GM18520 (cell line): ENCODE measurements around the gene RNU6-1.
A peak's percentile ranks its signal among the peaks of the same experiment; 100 is the strongest.

Experiments
- ATAC-seq: cut with Tn5 transposase; IDR thresholded peaks from one replicate; pipeline ENCODE4 v1.9.1; 2021; ENCODE audit not compliant: unreplicated experiment

The RNU6-1 gene

GRCh38 chr15:67839929-67840748 is at the start of gene RNU6-1:
Gene RNU6-1, minus strand, starts transcription at chr15:67840045.
- ATAC-seq, result peak; percentile 80

GRCh38 chr15:67887776-67888175 is 47.9 kb upstream of the RNU6-1 start:
- ATAC-seq, result no peak

- ATAC-seq, result no peak
Measured at GRCh38 chr15:67885861-67886260, 46.0 kb upstream of the RNU6-1 start.

- no peak for ATAC-seq
Measured at GRCh38 chr15:67885175-67885523, 45.3 kb upstream of the RNU6-1 start.

DNA sequence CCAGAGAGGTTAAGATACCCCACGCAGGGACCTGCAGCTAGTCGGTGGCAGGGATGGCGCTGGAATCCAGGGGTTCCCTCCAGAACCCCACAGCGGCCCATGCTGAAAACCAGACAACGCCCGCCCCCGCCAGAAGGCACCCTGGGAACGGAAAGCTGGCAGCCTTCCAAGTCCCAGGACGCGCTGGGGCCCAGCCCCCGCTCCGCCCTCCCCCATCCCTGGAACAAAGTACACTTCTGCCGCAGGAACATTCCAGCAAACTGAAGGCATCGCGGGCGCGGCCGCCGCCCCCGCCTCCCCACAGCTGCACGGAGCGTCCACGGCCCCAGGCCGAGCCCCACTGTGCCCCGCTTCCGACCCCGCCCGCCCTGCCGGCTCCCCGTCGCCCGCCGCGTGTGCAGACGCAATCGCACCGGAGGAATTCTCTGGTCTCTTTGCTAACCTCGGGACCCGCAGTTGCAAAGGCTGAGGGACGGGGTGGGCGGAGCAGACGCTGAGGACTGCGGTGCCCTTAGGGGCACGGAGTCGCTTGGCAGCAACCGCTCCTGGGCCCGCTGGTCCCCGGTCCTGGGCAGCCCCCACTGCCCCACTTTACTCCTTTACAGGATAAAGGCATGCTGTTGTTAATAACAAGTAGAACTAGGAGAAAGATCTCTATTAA is 44.8 kb upstream of the RNU6-1 start:
- no peak for ATAC-seq

DNA sequence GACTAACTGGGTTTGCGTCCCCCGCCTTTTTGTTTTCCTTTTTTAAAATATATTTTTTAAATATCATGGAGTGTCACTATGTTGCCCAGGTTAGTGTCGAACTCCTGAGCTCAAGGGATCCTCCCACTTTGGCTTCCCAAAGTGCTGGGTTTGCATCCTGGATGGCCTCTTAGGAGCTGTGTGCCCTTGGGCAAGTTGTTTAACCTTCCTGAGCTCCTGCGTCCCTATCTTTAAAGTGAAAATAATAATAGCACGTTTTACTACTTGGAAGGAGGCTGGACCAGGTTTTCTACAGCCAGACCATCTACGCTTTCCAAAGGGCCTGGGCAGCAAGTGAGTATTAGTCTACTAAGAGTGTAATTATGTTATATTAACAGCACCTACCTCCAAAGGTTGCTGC is 44.2 kb upstream of the RNU6-1 start:
- no peak for ATAC-seq

GRCh38 chr15:67883234-67883773 is 43.5 kb upstream of the RNU6-1 start:
- ATAC-seq, result no peak

DNA sequence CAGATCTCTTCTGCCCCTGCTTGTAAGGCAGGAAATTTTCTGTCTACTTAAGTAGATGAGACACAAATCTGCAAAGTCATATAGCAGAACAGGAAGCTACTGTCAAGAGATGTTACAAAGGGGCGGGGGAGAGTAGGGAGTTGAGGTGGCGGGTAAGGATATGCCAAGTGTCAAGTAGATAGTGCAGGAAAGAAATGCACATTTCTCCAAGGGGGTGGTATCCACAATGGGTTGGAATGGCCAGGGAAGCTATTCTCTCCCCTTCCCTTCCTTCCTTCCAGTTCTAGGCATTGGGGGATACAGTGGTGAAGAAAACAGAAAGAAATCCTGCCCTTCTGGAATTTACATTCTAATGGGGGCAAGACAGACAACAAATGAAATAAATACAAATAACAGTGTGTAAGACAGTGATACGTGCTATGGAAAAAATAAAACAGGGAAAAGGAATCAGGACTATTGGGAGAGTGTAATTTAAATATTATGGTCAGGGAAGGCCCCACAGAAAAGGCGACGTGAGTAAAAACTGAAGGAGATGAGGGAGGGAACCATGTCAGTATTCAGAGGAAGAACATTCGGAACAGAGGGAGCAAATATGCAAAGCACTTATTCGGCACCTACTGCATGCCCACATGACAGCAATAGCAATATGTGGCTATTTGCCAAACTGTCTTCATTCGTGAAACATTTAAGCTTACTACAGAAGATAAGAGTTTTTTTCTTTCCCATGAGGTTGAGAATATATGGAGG is 42.8 kb upstream of the RNU6-1 start:
- ATAC-seq, result no peak

- no peak for ATAC-seq
Measured at GRCh38 chr15:67880651-67881182, 40.9 kb upstream of the RNU6-1 start.

DNA sequence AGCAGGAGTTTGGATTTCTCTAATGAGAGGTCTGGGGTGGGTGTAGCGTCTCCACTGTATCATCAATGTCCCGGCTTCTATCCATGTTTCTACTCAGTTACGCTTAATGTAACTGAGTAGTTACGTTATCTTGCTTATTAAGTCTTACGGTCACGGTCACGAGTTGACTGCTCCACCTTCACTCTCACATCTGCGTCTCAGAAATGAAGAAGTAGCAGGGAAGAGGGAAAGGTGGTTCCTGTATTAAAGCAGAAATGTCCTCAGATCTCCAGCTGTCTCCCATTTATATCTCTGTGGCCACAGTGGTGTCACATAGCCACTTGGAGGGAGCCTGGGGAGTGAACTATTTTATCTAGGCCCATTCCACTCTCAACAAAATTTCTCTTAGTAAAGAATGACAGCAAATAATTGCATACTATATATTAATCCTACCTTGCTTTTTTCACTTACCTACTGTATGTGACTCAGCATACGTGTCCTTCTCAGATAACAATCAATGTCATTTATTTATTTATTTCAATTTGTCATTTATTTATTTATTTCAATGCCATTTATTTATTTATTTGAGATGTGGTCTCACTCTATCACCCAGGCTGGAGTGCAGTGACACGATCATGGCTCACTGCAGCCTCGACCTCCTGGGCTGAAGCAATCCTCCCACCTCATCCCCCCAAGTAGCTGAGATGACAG is 39.7 kb upstream of the RNU6-1 start:
- ATAC-seq, result no peak

DNA sequence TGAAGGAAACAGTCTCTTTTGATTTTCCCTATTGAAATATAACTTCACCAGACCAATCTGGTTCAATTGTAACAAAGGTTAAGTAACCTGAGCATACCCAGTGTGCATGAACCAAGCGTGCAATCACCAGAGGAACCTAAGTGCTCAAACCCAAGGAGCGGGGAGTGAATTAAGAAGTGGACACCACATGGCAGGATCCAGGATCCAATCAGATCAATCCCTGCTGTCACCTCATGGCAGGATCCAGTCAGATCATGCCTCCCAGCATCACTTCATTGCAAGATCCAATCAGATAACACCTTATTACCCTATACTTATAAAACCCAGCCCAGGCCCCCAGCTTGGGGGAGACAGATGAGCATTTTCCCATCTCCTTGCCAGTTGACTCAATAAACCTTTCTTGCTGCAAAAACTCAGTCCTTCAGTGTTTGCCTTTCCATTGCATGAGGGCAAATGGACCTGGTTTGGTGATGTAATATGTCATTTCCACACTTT is 38.9 kb upstream of the RNU6-1 start:
- no peak for ATAC-seq

- no peak for ATAC-seq
Measured at GRCh38 chr15:67873777-67874176, 33.9 kb upstream of the RNU6-1 start.

- no peak for ATAC-seq
Measured at GRCh38 chr15:67870868-67871408, 31.1 kb upstream of the RNU6-1 start.

GRCh38 chr15:67869701-67870100 is 29.9 kb upstream of the RNU6-1 start:
- ATAC-seq, result no peak

GRCh38 chr15:67865766-67866165 is 25.9 kb upstream of the RNU6-1 start:
- no peak for ATAC-seq

DNA sequence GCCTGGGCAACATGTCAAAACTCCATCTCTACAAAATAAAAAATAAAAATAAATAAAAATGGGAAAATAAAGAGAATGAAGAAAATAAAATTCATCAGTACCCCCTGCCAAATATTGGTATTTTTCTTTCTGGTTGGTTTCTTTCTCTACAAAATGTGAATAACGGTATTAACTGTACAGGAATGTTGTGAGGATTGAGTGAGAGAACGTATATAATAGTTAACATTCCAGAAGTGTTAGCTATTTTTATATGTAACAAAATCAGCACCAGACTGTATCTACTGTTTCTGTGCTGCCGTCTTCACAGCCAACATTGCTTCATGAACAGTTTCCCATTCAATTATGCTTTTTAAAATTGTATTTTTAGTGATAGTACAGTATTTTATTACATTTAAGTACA is 25.5 kb upstream of the RNU6-1 start:
- no peak for ATAC-seq

DNA sequence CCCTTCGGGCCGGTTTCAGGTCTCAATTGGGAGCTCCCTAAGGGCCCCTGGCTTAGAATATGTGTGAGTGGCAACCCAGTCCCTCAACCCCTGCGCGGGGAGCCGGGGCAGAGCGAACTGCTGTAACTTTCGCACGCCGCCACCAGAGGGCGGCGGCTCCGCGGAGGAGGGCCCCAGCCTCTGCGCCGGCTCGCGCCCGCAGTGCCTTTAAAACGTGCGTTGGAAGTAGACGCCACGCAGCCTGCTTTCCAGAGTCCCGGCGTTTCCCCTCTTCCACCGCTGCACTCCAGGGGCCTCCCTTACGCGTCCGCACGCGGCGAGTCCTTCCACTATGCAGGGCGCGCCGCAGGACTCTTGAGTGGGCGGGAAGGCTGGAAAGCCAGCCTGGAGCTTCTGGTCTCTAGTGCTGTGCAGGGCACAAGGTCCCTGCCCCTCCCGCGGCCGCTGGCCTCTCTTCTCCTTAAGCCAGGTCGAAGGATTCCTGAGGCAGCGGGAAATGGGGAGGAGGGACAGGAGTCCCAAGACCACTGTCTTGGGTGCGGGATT is 23.7 kb upstream of the RNU6-1 start:
- peak; percentile 66 for ATAC-seq

DNA sequence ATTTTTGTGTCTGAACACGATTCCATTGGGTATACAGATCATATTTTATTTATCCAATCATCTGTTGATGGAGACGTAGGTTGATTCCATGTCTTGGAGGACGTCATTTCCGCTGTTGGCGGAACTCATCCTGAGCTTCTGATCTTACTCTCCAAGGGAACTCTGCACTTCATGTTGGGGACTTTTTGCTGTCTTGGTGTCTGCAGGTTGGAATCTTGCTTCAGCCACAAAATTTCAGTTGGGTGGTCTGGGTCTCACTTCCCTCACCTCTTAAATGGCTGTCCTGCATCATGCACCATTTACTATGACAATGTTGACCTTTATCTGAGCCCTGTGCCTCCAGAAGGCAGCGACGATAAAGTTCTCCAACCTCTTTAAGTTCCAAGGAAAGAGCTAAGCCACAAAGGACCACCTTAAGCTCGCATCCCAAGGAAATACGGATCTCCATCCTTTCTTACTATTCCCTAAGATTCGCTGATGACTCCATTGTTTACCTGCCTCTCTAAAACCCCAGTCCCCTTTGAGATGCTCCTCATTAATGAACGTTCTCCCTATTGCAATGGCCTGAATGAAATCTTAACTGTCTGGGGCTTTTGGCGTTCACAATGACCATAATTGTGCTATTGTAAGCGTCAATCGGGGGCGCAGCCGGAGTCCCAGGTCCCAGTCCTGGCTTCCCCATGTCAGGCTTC is 23.1 kb upstream of the RNU6-1 start:
- no peak for ATAC-seq

GRCh38 chr15:67861983-67862382 is 22.1 kb upstream of the RNU6-1 start:
- ATAC-seq, result no peak
